ENCODE measurements around the gene NUP35. TPM values are rescaled to one million over a fixed set of nuclear protein-coding genes. Genes with fewer than 3 reads are reported as not detected.

The NUP35 gene, protein sequence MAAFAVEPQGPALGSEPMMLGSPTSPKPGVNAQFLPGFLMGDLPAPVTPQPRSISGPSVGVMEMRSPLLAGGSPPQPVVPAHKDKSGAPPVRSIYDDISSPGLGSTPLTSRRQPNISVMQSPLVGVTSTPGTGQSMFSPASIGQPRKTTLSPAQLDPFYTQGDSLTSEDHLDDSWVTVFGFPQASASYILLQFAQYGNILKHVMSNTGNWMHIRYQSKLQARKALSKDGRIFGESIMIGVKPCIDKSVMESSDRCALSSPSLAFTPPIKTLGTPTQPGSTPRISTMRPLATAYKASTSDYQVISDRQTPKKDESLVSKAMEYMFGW
- 9.0 TPM for polyA plus RNA-seq (2012; ENCODE audit: low read depth, missing spikeins)

DNA sequence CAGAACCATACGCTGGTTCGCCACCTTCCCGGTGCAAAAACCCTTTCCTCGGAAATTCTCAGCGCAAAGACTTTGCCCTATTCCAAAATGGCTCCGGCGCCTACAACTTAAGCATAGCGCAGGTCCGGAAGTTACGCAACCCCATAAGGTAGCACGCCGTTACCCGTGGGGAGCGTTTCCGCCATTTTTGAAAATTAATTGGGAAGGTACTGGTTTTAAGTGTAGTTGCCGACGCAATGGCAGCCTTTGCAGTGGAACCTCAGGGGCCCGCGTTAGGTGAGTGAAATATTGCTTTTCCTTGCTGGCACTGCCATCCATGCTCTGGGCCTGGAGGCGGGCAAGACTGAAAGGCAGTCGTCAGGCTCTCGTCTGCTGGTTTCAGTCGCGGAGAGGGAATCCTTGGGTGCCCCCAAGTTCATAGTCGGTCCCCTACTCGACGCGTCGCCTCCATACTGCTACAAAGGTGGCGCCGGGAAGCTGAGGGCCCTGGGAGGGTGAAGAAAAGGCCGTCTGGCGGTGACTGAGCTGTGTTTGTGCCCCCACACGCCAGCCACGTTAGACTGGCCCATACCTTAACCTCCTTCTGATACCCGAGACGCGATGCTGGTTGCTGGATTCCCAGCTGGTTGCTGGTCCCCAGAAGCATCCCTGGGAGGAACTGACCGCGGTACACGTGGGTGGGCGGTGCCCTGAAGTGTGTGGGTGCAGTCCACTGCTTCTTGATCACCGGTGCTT, at the start of gene NUP35:
Gene NUP35 (plus strand): TSS at position 222 of the 735 bp plus-strand sequence. CDS start 15 bp downstream, at position 237.
- TF ChIP-seq POU2F2 (IDR thresholded peaks at IDR 0.05; ENCODE audit: low read depth, low read length) (peak; percentile 78), POLR2AphosphoS5 (IDR thresholded peaks at IDR 0.05; ENCODE audit: low read depth, low read length) (peak; percentile 76), PAX5 (IDR thresholded peaks at IDR 0.05; ENCODE audit: insufficient read depth, low read length, severe bottlenecking) (no peak), SPI1 (IDR thresholded peaks at IDR 0.05; ENCODE audit: low read depth, low read length) (peak; percentile 93), TAF1 (IDR thresholded peaks at IDR 0.05; ENCODE audit: low read depth, low read length) (peak; percentile 74), POLR2A (IDR thresholded peaks at IDR 0.05; ENCODE audit: low read depth, low read length) (peak; percentile 87)
- peak; percentile 97 for FAIRE-seq
- DNase-seq (ENCODE audit: insufficient read length, low spot score), result peak; percentile 33

- FAIRE-seq (peak; percentile 26), DNase-seq (ENCODE audit: insufficient read length, low spot score) (no peak)
- no peak for TF ChIP-seq PAX5 (IDR thresholded peaks at IDR 0.05; ENCODE audit: insufficient read depth, low read length, severe bottlenecking)
- no peak for TF ChIP-seq POLR2A (IDR thresholded peaks at IDR 0.05; ENCODE audit: low read depth, low read length)
- TF ChIP-seq POU2F2 (IDR thresholded peaks at IDR 0.05; ENCODE audit: low read depth, low read length), result no peak
- no peak for TF ChIP-seq TAF1 (IDR thresholded peaks at IDR 0.05; ENCODE audit: low read depth, low read length)
- no peak for TF ChIP-seq POLR2AphosphoS5 (IDR thresholded peaks at IDR 0.05; ENCODE audit: low read depth, low read length)
- TF ChIP-seq SPI1 (IDR thresholded peaks at IDR 0.05; ENCODE audit: low read depth, low read length), result no peak
Observed at GRCh38 chr2:183078163-183078463, 46.1 kb upstream of the NUP35 start.

GRCh38 chr2:183078464-183079138, 45.6 kb upstream of the NUP35 start, which contains the start of gene DUSP19:
Gene DUSP19, plus strand, starts transcription at chr2:183078747. Its CDS starts 187 bp downstream, at chr2:183078934.
- peak; percentile 28 for DNase-seq (ENCODE audit: insufficient read length, low spot score)
- TF ChIP-seq PAX5 (IDR thresholded peaks at IDR 0.05; ENCODE audit: insufficient read depth, low read length, severe bottlenecking) (no peak), POLR2A (IDR thresholded peaks at IDR 0.05; ENCODE audit: low read depth, low read length) (peak; percentile 63), POU2F2 (IDR thresholded peaks at IDR 0.05; ENCODE audit: low read depth, low read length) (0 out of 2 replicates have a peak, but pooled peaks have one; percentile 12), POLR2AphosphoS5 (IDR thresholded peaks at IDR 0.05; ENCODE audit: low read depth, low read length) (peak; percentile 41; the same call in 1 of the 2 replicates)
- peak; percentile 98 for FAIRE-seq

DNA sequence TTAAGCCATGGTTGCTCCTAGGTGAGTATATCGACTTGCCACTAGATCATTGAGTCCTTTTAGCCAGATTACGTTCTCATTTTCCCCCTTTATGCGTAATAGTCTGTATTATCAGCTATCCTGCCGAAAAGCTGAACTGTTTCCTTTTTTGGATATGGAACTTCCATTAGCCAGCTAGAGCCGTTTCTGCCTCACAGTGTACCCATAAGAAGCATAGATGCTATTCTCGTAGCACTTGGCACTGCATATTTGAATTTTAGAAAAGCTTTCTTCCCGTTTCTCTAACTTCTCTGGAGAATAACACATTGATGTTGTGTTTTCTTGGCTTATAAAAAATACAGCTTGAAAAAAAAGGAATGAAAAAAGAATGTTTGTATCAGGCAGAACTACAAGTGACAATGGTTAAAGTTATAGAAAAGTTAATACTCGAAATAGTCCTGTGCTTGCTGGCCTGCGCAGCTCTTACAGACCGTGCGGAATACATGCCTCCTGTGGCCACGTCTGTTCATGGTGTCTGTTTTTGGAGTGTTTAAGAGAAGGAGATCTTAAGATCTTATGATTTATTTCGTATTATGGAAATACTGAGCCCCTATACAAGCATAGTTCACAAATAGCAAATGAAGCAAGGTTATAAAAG, 45.0 kb upstream of the NUP35 start:
- DNase-seq (ENCODE audit: insufficient read length, low spot score) (no peak), FAIRE-seq (no peak)
- TF ChIP-seq POLR2AphosphoS5 (IDR thresholded peaks at IDR 0.05; ENCODE audit: low read depth, low read length) (no peak), PAX5 (IDR thresholded peaks at IDR 0.05; ENCODE audit: insufficient read depth, low read length, severe bottlenecking) (no peak), POLR2A (IDR thresholded peaks at IDR 0.05; ENCODE audit: low read depth, low read length) (no peak), TAF1 (IDR thresholded peaks at IDR 0.05; ENCODE audit: low read depth, low read length) (no peak), SPI1 (IDR thresholded peaks at IDR 0.05; ENCODE audit: low read depth, low read length) (no peak), POU2F2 (IDR thresholded peaks at IDR 0.05; ENCODE audit: low read depth, low read length) (no peak)

- FAIRE-seq, result no peak
- DNase-seq (ENCODE audit: insufficient read length, low spot score), result no peak
- no peak for TF ChIP-seq POLR2AphosphoS5 (IDR thresholded peaks at IDR 0.05; ENCODE audit: low read depth, low read length)
- no peak for TF ChIP-seq TAF1 (IDR thresholded peaks at IDR 0.05; ENCODE audit: low read depth, low read length)
- TF ChIP-seq POU2F2 (IDR thresholded peaks at IDR 0.05; ENCODE audit: low read depth, low read length), result no peak
- no peak for TF ChIP-seq PAX5 (IDR thresholded peaks at IDR 0.05; ENCODE audit: insufficient read depth, low read length, severe bottlenecking)
- no peak for TF ChIP-seq POLR2A (IDR thresholded peaks at IDR 0.05; ENCODE audit: low read depth, low read length)
- TF ChIP-seq SPI1 (IDR thresholded peaks at IDR 0.05; ENCODE audit: low read depth, low read length), result no peak
Observed at GRCh38 chr2:183081911-183082310, 42.3 kb upstream of the NUP35 start.

GRCh38 chr2:183088061-183088460, 36.2 kb upstream of the NUP35 start:
- TF ChIP-seq POLR2AphosphoS5 (IDR thresholded peaks at IDR 0.05; ENCODE audit: low read depth, low read length), result no peak
- TF ChIP-seq SPI1 (IDR thresholded peaks at IDR 0.05; ENCODE audit: low read depth, low read length), result no peak
- no peak for TF ChIP-seq POLR2A (IDR thresholded peaks at IDR 0.05; ENCODE audit: low read depth, low read length)
- no peak for TF ChIP-seq PAX5 (IDR thresholded peaks at IDR 0.05; ENCODE audit: insufficient read depth, low read length, severe bottlenecking)
- no peak for TF ChIP-seq POU2F2 (IDR thresholded peaks at IDR 0.05; ENCODE audit: low read depth, low read length)
- DNase-seq (ENCODE audit: insufficient read length, low spot score) (no peak), FAIRE-seq (peak; percentile 81)

- TF ChIP-seq POLR2AphosphoS5 (IDR thresholded peaks at IDR 0.05; ENCODE audit: low read depth, low read length) (no peak), TAF1 (IDR thresholded peaks at IDR 0.05; ENCODE audit: low read depth, low read length) (no peak), PAX5 (IDR thresholded peaks at IDR 0.05; ENCODE audit: insufficient read depth, low read length, severe bottlenecking) (no peak), SPI1 (IDR thresholded peaks at IDR 0.05; ENCODE audit: low read depth, low read length) (no peak), POU2F2 (IDR thresholded peaks at IDR 0.05; ENCODE audit: low read depth, low read length) (no peak), POLR2A (IDR thresholded peaks at IDR 0.05; ENCODE audit: low read depth, low read length) (no peak)
Observed at GRCh38 chr2:183089192-183089851, 34.9 kb upstream of the NUP35 start.

GRCh38 chr2:183091318-183091953, 32.8 kb upstream of the NUP35 start:
- no peak for FAIRE-seq
- no peak for TF ChIP-seq PAX5 (IDR thresholded peaks at IDR 0.05; ENCODE audit: insufficient read depth, low read length, severe bottlenecking)
- TF ChIP-seq TAF1 (IDR thresholded peaks at IDR 0.05; ENCODE audit: low read depth, low read length), result no peak
- no peak for TF ChIP-seq POLR2A (IDR thresholded peaks at IDR 0.05; ENCODE audit: low read depth, low read length)
- TF ChIP-seq SPI1 (IDR thresholded peaks at IDR 0.05; ENCODE audit: low read depth, low read length), result no peak
- TF ChIP-seq POU2F2 (IDR thresholded peaks at IDR 0.05; ENCODE audit: low read depth, low read length), result no peak
- no peak for TF ChIP-seq POLR2AphosphoS5 (IDR thresholded peaks at IDR 0.05; ENCODE audit: low read depth, low read length)
- DNase-seq (ENCODE audit: insufficient read length, low spot score), result no peak

More at GRCh38 chr2:183089192-183089851, 34.9 kb upstream of the NUP35 start:
- DNase-seq (ENCODE audit: insufficient read length, low spot score) (no peak), FAIRE-seq (no peak)
